Frontal cortex (tissue), 4 donors: ENCODE data around the gene MPND. TPM values are rescaled to one million over a fixed set of nuclear protein-coding genes. Genes with fewer than 3 reads are reported as not detected.

Experiments
- DNase-seq, 2 donors: peaks; one replicate each; pipeline ENCODE4 v3.0.0; 2012; ENCODE audit warnings: low spot score in 2 of 2
- FAIRE-seq: peaks from 2 replicates; lab custom pipeline; 2012; peaks lifted over from hg19 to GRCh38; lab: Jason Lieb, UNC
- total RNA-seq: library from RNA; depleted of rRNA; stranded (reverse); fragments of >200 nt; gene quantifications from one replicate; pipeline ENCODE4 v1.2.3, GENCODE V29; 2014
- donor health status: control.
- donor health status: control.
- donor health status: control.

MPND gene
- total RNA-seq, 1 donor from 2014 or later = 18.8 TPM

DNA sequence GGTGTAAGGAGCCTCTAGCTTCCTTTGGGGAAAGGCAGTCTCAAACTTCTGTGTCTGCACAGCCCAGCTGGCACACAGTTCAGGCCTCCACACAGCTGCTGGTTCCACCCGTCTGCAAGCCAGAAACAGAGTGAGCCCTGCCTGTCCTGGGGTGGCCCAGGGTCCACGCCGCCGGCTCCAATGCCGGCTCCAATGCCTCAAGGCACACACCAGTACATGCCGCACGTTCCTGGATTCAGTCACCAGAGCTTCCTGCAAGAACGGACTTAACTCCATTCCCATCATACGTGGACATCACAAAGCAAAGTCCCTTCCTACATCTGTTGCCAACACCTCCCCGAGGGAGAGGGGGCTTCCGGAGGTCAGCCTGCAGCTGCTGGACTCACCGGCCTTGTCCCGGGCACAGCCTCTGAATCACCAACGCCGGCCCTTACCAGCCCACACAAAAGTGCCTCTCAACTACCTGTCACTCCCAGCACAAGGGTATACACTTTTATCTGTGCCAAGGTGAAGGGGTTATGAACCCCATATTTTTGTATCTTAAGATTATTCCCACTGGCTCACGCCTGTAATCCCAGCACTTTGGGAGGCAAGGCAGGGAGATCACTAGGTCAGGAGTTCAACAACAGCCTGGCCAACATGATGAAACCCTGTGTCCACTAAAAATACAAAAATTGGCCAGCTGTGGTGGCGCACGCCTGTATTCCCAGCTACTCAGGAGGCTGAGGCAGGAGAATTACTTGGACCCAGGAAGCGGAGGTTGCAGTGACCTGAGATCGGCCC lies 48.5 kb downstream of the MPND start:
- DNase-seq = no peak
- no peak for FAIRE-seq

DNA sequence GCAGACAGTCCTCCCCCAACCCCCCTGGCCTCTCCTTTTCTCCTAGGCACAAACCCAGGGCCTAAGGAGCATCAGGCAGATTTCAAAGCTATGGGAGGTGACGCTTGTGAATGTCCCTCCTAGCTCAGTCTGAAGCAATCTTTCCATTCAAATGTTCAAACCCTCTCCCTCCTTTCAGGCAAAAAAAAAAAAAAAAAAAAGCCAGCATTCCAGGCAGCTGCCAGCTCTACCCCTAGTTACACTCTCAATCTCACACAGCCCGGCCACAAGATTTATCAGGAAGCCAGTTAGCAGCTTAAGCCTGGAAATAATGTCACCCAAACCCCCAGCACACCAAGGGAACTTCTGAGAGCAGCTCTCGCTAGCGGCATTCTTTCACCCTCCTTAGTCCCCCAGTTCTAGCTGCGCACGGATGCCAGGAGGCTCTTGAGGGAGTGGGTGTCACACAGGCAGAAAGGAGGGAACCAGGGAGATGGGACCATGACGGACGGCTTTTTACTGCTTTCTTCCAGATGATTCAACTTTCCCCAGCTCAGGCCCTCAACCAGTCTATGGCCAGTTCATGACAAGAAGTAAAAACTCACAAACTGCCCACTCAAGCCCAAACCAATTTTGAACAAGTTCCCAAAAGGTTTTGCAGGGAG lies 50.7 kb downstream of the MPND start:
- FAIRE-seq (no peak), DNase-seq (no peak)

DNA sequence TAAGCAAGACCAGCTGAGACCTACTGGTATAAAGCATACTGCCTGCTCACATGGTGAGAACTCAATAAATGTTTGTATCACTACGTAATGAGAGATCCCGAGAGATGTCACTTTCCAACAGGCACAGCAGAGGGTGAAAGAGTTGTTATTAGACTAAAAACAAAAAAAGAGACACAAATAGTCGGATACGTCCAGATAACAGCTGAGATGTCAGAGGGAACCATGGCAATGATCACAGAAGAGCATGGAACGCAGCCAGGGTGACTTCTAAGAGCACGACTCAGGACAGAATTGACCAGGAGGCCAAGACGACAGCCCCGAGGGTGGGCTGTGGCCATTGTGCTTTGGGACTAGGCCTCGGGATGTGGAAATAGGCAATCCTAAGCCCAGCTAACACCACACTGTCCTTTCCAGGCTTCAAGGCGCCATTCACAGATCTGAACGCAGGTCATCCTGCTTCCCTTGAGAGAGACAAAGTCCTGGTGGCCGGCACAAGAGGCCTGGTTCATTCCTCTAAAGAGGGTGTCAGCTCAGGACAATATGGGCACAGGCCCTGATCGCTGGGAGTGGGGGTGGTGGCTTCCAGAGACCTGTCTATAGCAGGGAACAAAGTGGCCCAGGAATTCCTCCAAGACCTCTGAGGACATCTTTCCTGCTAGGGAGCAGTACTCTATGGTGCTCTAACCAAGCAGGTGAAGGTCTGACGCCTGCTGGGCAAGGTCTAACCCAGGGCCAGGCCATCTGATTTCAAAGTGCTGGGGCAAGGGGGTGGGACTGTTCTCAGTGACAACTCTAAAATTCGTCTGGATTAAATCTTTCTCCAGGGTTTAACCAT lies 53.8 kb downstream of the MPND start:
- FAIRE-seq = no peak

DNA sequence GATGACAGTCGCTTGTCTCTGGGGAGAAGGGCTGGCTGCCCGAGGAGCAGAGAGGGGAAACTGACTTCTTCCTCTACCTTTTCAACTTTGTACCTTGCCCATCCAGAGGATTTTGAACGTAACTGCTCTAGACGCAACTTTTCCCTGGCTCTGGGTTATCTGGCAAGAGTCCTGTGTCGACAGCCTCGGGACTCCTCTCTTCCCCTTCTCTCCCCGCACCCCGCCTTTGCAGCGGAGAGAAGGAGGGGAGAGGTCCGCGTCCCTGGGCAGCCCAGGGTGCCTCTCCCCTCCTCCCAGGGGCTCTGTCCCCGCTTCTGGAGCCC lies 56.4 kb downstream of the MPND start:
- no peak for FAIRE-seq
- DNase-seq = no peak

More for the DNA sequence above, 53.8 kb downstream of the MPND start:
- no peak for DNase-seq

DNA sequence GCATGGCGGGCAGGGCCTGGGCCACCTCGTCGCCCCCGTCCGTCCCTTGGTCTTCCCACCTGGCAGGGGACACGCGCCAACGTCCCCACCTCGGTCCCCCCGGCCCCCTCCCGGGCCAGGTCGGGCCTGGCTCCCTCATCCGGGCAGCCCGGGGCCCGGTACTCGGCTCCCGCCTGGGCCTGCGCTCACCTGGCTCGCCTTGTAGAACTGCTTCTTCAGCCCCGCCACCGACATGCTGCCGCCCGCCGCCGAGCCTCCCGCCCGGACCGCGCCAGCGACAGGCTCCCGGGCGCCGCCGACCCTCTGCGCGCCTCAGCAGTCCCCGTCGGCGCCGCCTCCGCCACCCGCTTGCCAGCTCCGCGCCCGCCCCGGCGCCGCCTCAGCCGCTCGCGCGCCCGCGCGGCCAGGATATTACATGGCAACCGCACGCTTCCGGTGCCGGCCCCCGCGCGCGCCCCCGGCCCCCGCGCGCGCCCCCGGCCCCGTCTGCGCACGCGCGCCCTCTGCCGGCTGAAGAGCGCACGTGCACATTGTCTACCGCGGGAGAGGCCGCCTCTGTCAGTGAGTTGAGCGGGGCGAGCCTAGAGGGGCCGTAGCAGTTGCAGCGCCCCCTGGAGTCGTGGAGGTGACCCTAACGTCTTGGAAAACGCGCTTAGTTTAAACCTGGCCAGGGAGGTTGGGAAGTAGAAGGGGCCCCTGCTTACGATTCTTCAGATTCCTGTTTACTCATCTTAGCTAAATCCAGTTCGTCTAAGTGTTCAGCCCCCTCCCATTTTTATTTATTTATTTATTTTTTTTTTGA lies 57.0 kb downstream of the MPND start, which contains the start of gene SH3GL1:
Gene SH3GL1, minus strand, starts transcription at position 413 of the 802 bp plus-strand sequence. Its CDS starts 179 bp downstream, at position 234.
- DNase-seq = peak; percentile 88 to 94
- no peak for FAIRE-seq

DNA sequence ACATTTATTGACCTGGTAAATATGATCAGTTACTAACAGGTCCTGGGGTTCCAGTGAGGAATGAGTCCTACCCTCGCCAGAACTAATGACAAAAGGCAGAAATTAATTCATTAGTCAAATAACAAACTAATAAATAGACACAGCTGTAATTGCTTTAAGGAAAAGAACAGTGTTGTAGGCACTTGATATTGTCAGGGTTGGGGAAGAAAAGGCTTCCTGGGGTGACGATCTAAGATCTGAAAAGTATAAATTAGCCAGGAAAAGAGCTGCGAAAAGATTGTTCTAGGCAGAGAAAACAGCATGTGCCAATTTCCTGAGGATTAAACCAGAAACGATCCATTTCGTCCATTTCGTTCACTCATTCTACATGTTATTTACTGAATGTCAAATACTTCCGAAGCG lies 58.4 kb downstream of the MPND start:
- FAIRE-seq (no peak), DNase-seq (no peak)

DNA sequence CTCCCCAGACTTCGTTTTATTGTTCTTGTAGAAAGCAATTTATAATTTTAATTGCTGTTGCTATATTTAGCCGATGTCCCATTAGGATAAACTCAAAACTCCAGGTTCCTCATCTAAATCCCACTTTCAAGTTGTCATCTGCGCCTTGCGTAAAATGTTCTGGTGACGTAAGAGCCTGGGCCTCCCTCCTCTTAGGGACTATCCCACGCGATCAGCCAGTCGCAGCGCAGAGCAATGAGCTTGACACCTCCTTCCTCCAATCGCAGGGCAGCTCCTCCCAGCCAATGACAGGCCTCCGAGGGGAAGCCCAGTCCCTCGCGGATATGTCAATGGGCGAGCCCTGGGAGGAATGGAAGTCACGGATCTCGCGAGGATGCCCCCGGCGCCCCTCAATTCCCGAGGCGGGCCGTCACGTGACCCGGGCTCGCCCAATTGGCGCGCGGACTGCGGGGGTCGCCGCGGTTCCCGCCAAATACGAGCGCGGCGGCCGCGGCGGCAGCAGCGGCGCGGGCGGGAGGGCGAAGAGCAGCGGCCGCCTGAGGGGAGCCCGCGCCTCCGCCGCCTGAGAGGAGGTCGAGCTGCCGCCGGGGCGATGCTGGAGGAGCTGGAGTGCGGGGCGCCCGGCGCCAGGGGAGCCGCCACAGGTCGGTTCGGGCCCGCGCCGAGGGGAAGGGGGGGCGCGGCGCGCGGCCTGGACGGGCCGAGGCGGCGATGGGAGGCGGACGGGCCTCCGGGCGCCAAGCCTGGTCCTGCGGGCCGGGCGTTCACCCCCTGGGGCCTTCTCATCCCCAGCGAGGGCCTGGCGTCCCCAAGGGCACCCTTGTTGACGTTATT lies 59.0 kb downstream of the MPND start, which contains the start of gene CHAF1A:
Gene CHAF1A, plus strand, starts transcription at position 470 of the 834 bp plus-strand sequence. Its CDS starts 123 bp downstream, at position 593.
- DNase-seq (peak; percentile 100), FAIRE-seq (peak; percentile 90)

DNA sequence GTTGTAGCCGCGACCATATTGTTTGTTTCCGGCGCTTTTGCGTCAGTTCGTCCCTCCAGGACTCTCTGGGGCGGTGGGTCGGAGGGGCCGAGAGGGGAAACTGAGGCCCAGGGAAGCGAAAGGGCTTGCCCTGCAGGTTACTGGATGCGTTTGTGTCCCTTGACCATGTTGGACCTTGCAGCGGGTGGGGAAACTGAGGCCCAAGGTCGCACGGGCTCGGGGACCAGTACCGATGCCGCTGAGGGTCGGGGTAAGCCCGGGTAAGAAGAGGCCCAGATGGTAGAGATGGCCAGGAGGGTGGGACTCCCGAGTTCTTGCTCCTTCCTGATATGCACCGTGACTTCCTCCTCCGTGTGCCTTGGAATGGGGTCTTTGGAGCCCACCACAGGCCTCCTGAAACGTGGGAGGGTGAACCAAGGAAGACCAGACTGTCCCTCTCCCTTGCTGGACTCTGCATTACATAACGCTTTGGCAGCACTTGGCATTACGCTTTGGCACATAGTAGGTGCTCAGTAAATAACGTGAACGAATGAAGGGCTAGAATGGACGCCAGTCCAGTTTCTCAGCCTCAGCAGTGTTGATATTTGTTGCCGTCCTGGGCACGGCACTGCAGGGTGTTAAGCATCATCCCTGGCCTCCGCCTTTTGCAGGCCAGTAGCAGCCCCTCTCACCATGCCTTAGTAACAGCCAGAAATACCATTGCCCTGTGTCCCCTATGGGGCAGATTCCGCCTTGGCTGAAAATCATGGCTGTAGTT lies 59.8 kb downstream of the MPND start:
- no peak for FAIRE-seq
- no peak for DNase-seq

DNA sequence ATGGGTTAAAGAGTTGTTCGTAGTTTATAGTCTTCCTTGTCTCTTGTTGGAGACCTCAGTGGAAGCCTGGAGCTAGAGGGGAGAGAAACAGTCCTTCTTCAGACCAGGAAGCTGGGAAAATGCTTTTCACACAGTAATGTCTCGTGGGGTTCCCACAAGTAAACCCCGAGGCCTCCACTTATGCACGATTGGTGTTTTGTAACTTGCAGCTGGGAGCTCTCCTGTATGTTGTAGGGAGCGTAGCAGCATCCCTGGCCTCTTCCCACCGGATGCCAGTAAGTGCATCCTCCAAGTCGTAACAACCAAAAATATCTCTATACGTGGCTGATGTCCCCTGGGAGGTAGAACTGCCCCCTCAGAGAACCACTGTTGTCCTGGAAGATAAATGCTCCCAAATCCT lies 62.6 kb downstream of the MPND start:
- DNase-seq (no peak), FAIRE-seq (no peak)

DNA sequence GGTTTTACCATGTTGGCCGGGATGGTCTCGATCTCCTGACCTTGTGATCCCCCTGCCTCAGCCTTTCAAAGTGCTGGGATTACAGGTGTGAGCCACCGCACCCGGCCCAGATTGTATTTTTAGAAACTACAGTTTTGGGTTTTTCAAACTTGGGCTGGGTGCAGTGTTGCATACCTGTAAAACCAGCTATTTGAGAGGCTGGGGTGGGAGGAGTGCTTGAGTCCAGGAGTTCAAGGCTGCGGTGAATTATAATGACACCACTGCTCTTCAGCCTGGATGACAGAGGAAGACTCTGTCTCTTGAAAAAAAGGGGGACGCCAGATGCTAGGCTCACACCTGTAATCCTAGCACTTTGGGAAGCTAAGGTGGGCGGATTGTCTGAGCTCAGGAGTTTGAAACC lies 63.3 kb downstream of the MPND start:
- DNase-seq (no peak), FAIRE-seq (no peak)

GRCh38 chr19:4409123-4409933 lies 66.0 kb downstream of the MPND start:
- no peak for FAIRE-seq
- DNase-seq = no peak

Other genes starting within 250 kb of the MPND start
- gene MAP2K2, start 219.4 kb upstream of the MPND start, total RNA-seq = 99.1 TPM
- not detected for gene CREB3L3, start 189.9 kb upstream of the MPND start, total RNA-seq
- 10.2 TPM for gene SIRT6, start 161.0 kb upstream of the MPND start, total RNA-seq
- 8.2 TPM for gene ANKRD24, start 160.9 kb upstream of the MPND start, total RNA-seq
- gene EBI3, start 114.0 kb upstream of the MPND start, total RNA-seq = not detected
- 17.9 TPM for gene YJU2, start 96.5 kb upstream of the MPND start, total RNA-seq
- gene SHD, start 64.3 kb upstream of the MPND start, total RNA-seq = 2.0 TPM
- not detected for gene TMIGD2, start 41.2 kb upstream of the MPND start, total RNA-seq
- gene FSD1, start 39.0 kb upstream of the MPND start, total RNA-seq = 38.7 TPM
- 0.82 TPM for gene STAP2, start 4.7 kb upstream of the MPND start, total RNA-seq
- 17.5 TPM for gene SH3GL1, start 57.0 kb downstream of the MPND start, total RNA-seq
- gene CHAF1A, start 59.1 kb downstream of the MPND start, total RNA-seq = 11.8 TPM
- 91.3 TPM for gene UBXN6, start 114.2 kb downstream of the MPND start, total RNA-seq
- 44.8 TPM for gene HDGFL2, start 128.7 kb downstream of the MPND start, total RNA-seq
- gene PLIN4, start 174.9 kb downstream of the MPND start, total RNA-seq = under 0.01 TPM
- 0.82 TPM for gene PLIN5, start 191.7 kb downstream of the MPND start, total RNA-seq
- gene LRG1, start 196.5 kb downstream of the MPND start, total RNA-seq = under 0.01 TPM
- 33.0 TPM for gene SEMA6B, start 216.1 kb downstream of the MPND start, total RNA-seq